ENCODE measurements around the gene SPSB1.
A peak's percentile ranks its signal among the peaks of the same experiment; 100 is the strongest.

The SPSB1 gene

DNA sequence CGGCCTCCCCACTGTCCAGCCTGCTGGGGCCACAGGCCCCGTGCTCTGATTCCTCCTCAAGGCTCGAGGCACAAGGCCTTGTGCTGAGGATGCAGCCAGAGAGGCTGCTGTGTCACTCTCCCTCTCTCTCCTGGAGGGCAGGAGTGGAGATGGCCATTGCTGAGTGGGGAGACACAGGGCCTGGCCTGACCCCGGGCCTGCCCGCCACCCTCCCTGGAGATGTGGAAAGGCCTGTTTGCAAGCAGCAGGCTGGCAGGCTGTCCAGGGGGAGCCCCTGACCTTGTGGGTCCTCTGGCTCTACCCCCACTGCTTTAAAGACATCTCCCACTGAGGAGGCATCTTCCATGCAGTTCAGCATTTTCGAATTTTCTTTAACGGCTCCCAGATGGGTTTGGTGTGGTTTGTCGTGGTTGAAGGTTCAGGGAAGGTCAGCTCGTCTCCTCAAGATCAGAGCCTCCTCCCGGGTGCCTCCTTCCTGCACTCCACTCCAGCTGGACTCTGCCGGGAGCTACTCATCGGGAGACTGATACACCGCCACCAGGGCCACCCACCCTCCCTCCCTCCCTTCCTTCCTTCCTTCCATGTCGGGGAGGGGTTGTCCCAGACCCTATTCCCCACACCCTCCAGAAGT is 69.1 kb downstream of the SPSB1 start:
- DNase-seq: no peak

DNA sequence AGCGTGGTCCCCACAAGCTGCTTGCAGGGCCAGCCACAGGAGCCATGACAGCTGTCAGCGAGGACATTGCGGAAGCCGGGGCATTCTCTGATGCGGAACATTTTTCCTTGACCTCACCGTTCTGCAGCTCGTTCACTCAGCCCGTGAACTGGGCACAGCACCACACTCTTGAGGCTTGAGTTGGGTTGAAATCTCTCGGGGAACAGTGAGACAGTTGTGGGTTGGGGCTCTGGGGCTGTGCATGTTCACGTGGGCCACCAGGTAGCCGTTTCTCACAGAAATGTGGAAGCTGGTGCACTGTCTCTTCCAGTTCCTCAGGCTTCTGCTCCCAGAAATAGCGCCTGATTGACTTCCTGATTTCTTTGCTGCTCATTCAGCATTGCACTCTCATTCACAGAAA is 69.8 kb downstream of the SPSB1 start:
- peak in 9 of 58 donors; percentile 21 to 77 (median 33) for DNase-seq

DNA sequence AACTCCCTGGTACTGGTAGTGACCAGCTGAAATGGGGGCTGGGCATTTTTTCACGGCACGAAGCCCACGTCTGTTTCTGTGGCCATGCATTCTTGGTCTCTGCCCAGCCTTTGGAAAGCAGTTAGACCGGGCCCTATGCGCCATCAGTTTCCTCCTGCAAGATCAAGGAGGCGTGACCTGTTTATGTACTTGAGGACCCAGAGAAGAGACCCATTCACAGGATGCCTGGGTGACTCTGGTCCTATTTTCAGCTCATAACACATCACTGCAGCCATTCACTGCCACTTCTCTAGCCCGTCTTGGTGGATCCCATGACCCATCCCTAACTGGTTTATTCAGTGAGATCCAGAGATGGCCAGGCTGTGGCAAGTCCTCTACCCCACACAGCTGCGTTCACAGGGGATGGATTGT is 70.4 kb downstream of the SPSB1 start:
- DNase-seq: peak in 42 of 58 donors; percentile 7 to 90 (median 55)

DNA sequence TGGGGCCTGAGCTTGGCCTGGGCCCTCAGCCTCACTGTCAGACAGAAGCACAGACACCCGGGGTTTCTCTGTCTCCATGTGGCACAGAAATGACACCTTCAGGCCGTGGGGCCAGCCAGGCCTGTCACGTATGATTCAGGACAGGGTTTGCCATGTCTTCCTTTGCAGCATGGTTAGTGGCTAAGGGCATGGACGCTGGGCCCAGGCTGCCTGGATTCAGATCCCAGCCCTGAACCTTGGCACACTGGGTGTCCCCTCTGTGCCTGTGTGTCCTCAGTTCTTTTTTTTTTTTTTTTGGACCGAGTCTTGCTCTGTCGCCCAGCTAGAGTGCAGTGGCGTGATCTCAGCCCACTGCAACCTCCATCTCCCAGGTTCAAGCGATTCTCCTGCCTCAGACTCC is 73.6 kb downstream of the SPSB1 start:
- no peak for DNase-seq

DNA sequence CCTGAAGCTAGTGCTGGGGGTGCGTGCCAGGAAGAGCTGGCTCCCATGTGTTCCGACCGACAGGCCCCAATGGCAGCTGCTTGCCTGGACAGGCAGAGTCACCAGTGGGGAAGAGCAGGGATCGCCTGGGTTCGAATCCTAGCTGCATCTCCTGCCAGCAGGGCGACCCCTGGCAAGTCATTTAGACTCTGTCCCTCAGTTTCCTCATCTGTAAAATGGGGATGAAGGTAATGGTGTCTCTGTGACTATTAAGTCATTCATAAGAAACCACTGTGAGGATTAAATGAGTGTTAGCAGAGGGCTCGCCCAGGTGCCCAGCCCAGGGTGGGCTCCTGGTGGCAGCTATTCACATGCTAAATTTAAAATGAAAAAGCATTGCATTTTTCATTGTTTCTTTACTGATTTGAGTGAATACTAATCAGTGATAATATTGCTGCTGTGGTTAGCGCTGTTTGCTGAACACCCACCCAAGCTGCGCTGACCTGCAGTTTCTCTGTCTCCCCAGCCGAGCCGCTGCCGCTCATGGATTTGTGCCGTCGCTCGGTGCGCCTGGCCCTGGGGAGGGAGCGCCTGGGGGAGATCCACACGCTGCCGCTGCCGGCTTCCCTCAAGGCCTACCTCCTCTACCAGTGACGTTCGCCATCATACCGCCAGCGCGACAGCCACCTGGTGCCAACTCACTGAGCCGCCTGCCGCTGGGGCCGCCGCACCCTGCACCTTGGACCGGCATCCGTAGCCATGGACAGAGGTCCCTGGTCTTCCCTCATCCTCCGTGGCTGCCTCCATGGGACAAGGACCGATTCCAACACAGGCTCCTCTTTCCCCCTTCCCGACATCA is 74.5 kb downstream of the SPSB1 start:
- no peak for DNase-seq

DNA sequence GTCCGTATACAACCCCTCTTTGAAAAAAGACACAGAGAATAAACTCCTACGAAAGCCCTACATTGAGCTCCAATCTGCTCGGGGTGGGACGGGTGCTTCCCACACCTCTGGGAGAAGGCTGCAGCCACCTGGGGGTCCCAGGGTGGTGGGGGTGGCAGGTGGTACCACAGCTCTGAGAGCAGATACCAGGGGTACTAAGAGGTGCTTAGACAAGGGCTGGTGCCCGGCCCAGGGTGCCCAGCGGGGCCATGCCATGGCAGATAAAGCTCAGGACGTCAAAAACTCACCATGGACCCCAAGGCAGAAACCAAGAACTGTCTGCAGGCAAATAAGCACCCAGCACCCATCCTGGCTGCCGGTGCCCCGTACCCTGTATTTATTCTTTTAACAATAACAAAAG is 75.1 kb downstream of the SPSB1 start:
- DNase-seq: no peak

DNA sequence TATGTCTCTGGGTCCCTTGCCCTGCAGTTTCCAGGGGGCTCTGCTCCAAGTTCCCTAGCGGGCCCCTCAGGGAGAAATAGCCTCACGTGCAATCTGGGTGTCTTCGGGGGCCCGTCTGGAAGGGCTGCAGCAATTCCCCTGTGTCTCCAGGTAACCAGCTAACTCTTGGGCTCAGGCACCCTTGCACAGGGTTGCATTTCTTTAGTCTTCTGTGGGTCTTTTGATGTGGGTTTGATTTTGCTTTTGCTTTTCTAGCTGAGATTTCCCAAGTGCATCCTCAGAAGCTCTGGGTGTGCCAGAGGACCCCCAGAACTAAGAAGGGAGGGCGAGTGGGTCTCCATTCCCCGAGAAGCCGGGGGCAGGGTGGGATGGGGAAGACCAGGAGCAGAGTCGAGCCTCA is 75.7 kb downstream of the SPSB1 start:
- DNase-seq: no peak

DNA sequence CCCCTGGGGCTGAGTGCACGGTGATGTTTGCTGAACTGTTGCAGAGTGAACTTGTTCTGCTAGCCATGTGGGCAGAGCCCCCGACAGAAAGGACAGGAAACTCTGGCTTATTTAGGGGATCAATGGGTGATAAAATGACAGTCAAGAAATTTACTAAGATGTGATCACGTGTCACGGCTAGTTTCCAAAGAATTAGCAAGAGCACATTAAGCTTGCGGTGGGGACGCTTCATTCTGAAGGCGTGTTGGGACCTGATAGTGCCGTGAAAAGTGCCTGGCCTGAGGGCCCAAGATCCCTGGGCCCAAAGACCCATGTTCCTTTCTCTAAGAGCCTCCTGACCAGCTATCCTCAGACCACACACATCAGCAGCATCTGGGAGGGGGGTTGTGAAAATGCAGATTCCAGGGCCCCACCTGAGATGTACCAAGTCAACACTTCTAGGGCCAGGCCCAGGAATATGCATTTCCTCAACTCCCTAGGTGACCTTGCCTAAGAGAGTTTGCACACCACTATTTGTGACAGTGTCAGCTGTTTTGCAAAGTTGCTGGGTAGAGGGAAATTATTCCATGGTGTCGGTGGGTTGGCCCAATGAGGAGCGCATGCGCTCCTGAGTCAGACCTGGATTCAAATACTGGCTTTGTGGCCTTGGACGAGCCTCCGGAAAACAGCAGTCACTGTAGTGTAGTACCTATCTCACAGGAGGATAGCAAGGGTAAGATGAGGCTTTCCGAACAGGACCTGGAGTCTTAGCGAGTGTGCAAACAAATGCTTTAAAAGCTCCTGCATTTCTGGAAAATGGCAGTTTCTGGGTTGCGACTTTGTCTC is 77.5 kb downstream of the SPSB1 start:
- no peak for DNase-seq

DNA sequence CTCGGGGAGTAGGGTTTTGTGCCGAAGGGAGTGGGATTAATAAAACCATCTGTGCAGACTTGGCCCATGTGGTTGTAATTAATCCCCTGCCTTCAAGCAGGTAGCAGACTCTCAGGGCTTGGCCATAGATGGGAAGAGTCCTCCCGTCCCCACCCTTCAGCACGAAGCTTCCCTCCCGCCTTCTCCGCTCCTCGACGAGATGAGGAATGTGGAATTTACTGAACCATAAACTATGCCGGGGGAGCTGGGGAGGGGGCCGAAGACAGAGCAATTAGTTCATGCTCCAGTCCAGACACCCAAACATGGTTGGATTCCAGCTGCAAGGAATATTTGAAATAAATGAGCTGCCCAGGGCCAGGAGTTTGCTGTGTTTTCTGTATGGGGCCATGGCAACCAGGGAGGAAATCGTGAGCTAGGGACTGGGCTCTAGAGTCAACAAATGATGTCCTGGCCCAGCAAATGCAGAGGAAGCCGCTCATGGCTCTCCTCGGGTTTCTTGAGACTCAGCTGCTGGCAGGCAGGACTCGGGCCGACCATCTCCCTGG is 78.8 kb downstream of the SPSB1 start:
- no peak for DNase-seq

DNA sequence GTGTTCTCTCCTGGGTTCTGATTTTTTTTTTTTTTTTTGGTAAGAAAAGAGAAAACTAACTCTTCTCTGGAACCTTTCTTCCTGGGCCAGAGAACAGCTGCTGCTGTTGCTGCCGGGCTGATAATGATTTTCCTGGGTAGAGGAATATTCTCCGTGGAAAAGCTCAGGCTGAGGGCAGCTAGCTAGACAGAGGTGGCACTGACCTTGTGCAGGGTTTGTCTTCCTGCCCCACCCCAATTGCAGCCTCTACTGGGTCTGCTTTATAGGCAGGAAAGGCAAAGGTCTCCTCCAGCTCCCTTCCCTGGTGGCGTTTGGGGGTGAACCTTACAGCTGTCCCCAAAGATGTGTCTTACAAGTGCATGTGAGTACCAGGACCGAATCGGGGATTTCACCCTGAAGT is 79.3 kb downstream of the SPSB1 start:
- DNase-seq: no peak

DNA sequence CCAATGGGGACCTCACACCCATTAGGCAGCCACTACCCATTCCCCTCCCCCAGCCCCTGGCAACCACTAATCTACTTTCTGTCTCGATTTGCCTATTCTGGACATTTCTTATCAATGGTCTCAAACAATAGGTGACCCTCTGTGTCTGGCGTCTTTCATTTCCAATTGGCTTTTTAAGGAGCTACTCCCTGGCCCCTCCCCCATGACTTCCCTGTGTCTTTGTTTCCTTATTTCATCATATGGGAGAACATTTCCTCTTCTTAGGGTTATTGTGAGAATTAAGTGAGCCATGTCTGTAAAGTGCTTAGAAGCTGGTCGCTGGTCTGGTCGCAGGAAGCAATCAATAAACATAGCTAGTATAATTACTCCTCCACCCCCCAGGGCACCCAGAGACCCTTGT is 80.9 kb downstream of the SPSB1 start:
- DNase-seq: no peak

DNA sequence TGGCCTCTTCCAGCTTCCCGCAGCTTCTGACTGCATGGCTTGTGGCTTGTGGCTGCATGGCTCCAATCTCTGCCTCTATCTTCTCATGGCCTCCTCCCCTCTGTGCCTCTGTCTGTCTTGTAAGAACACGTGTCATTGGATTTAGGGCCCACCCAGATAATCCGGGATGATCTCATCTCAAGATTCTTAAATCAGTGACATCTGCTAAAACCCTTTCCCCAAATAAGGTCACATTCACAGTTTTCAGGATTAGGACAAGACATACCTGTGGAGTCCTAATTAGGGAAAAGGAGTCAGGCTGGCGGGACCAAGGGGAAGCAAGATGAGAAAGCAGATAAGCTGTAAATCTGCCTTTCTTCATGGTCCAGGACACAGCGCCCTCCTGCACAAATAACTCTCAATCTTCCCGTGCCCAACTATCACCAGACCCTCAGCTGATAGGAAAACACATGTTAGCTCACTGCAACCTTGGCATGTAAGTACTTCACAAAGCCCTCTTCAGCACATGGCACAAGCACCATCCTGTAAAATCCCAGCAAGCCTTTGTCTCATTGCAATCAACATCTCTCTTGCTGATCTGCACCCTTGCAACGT is 82.2 kb downstream of the SPSB1 start:
- no peak for DNase-seq

DNA sequence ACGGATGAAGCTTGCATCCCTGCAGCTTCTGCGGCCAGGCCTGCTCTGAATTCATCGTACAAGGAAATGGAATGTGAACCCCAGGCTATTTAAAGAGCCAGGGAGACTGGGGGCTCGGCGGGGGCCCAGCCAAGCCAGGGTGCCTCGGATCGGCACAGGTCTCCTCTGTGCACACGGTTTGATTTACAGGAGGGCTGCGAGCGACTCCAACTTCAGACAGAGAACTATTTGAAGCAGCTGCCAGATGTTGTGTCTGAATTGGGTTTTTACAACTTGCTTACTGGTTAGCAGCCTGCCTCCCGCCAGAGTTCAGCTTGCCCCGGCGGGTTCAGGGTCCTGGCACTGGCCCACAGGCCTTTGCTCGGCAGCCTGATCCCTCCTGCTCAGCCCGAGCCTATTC is 83.2 kb downstream of the SPSB1 start:
- peak in 1 of 58 donors; percentile 10 for DNase-seq

DNA sequence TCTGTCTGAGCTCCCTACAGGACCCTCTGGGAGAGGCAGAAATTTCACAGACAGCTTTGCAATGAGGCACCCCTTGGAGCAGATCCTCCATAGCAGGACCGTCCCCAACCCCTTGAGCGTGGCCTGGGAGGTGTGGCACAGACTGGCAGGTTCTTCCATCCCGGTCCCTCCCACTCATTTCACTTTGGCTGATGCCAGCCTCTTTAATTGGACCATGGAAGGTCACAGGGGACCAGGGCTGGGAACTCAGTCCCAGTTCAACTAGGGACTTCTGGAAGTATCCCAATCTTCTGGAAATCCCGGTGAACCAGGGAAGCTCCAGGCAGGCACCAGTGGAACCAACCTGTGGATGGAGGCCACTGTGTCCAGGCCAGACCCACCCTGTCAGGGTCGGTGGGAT is 83.7 kb downstream of the SPSB1 start:
- DNase-seq: no peak

DNA sequence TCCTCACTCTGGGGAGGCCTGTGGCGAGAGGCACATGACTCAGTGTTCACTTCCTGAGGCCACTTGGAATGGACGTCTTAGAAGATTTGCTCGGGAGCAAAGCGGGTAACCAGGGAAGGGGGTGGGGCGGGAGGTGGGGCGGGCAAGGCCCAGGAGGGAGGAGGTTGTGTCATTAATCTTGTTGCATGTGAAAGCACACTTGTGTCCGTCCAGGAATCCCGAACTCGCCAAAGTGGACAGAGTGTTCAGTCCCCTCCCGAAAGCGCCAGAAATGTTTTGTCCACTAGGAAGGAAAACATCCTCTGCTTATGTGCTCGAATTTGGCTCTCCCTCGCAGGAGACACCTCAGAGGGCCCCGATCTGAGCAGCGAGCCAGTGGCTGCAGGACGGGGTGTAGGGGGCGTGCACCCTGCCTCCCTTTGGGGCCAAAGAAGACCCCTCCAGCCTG is 84.2 kb downstream of the SPSB1 start:
- no peak for DNase-seq

DNA sequence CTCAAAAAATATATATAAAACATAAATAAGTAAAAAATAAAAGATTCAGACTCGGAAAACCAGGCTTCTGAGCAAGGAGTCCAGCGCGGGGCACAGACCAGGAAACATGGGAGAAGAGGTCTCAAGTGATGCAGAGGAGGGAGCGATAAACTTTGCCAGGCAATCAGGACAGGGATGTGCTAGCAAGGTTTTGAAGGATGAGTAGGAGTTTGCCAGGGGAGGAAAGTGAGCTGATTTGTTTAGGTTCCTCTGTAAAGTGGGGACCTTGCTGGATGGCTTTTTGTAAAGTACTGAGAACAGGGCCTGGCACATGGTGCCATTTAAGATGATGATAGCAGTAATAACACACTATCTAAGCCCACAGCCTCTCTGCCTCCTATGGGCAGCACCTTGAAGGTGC is 86.1 kb downstream of the SPSB1 start:
- DNase-seq: no peak

DNA sequence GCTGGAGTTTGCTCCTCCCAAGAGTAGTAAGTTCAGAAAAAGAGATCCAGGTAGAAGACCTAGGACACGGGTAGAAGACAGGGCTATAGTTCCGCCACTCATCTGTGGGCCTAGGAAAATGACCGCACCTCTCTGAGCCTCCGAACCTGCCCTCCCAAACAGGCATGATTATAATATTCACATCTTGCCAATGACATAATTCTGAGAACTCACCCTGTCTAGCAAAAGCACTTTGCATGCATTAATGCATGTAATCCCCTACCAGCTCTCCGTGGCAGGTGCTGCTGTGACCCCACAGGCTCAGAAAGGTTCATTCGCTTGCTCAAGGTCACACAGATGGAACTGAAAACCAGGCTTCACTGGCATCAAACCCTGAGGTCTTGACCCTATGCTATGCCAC is 88.0 kb downstream of the SPSB1 start:
- no peak for DNase-seq

DNA sequence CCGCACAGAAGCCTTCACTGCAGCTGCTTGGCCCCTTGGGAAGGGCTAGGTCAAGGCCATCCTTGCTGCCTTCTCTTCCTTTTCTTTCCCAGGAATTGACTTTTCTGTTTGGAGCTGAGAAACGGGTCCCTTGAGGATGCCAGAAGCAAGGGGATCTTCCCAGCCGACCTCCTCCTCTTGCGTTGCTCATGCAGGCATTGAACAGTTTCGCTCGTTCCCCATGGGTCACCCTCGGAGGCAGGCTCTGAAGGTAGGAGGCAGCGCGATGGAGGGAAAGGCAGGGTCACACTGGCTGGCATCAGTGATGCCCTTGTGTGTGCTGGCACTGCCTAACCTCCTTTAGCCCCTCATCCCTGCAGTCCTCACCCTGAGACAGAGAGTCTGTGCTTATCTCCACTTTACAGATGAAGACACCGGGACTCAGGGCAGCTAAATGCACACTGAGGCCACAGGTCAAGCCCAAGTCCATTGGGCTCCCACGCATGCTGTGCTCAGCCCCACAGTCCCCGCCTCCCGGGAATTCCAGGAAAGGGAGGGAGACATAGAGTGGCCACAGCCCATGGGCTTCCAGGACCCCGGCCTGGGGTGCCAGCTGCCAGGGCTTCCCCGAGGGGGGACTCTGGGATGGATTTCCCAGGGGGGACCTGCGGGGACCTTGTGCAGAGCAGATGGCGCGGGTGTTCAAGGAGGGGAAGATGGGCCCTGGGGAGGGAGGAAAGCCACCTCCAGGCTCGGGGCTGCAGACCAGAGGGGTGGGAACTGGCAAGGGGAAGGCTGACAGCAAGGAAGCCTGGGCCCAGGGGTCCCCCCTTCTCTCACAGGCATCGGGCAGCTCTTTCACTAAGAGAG is 90.2 kb downstream of the SPSB1 start:
- no peak for DNase-seq

DNA sequence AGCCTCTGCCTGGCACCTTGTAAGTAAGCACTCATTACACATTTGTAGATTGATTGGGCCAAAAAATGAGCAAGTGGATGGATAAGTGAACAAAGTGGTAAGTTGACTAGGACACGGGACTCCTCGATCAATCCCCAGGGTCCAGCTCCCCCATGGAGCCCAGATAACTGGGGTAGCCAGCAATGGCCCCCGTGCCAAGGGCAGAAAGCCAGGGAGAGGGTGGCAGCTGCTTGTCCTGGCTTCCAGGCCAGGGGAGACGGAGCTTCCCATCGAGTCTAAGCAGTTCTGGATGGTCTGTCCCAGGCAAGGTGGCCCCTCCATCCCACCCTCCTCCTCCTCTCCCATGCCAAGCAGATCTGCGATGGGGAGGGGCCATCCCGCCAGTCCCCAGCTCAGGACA is 91.4 kb downstream of the SPSB1 start:
- peak in 6 of 58 donors; percentile 11 to 46 (median 20) for DNase-seq

DNA sequence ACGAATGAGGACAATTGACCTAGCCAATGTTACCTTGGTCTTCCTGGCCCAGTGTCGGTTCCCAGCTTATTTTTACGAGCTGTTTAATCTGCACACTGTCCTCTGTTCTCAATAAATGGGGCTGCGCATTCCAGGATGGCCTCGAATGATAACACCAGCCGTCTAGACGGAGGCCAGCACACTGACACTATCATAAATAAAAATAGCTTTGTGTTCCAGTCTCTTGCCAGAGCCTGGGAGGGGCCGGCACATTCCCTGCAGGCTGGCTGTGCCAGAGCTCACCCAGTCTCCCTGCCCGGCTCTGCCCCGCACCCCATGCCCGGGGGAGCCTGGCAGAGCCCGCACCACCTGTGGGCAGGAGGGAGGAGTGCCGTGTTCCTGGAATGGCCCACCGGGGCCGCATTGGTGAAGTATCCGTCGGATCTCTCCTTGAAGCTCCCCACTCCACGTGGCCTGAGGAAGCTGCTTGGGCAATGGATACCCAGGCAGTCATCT is 92.1 kb downstream of the SPSB1 start:
- peak in 31 of 58 donors; percentile 10 to 78 (median 52) for DNase-seq

Measured in anterior cingulate cortex (tissue), 58 donors.